Measurements from ENCODE around the gene CEMIP.

CEMIP gene

DNA sequence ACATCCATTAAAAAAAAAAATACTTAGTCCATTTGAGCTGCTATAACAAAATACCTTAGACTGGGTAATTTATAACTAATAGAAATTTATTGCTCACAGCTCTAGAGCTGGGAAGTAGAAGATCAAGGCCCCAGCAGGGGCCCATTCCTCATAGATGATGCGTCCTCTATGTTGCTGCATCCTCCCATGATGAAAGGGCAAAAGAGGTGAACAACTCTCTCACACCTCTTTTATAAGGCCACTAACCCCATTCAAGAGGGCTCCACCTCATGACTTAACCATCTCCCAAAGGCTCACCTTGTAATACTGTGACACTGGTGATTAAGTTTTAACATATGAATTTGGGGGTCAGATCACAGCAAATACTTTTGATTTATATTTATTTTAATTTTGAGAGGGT, 218.5 kb downstream of the CEMIP start:
- DNase-seq (ENCODE audit: extremely low spot score): no peak
- TF ChIP-seq, protein P1, sequence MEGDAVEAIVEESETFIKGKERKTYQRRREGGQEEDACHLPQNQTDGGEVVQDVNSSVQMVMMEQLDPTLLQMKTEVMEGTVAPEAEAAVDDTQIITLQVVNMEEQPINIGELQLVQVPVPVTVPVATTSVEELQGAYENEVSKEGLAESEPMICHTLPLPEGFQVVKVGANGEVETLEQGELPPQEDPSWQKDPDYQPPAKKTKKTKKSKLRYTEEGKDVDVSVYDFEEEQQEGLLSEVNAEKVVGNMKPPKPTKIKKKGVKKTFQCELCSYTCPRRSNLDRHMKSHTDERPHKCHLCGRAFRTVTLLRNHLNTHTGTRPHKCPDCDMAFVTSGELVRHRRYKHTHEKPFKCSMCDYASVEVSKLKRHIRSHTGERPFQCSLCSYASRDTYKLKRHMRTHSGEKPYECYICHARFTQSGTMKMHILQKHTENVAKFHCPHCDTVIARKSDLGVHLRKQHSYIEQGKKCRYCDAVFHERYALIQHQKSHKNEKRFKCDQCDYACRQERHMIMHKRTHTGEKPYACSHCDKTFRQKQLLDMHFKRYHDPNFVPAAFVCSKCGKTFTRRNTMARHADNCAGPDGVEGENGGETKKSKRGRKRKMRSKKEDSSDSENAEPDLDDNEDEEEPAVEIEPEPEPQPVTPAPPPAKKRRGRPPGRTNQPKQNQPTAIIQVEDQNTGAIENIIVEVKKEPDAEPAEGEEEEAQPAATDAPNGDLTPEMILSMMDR (IDR thresholded peaks at IDR 0.05; ENCODE audit: control extremely low read depth, extremely low read depth, low read depth, missing control alignments): no peak
- POLR2A ChIA-PET: interaction anchor here (0.5 kb wide), 1 partner anchor 289 kb away, joined by 6 read pairs; no protein-coding TSS in a partner anchor
- CTCF ChIA-PET: interaction anchor here (1.0 to 2.8 kb wide), 3 partner anchors 26 to 269 kb away, joined by 3 to 22 read pairs (median 5); no protein-coding TSS in a partner anchor

GRCh38 chr15:80998251-80998650, 219.1 kb downstream of the CEMIP start:
- POLR2A ChIA-PET: interaction anchor here (0.6 kb wide), 1 partner anchor 191 kb away, joined by 4 read pairs; no protein-coding TSS in a partner anchor

DNA sequence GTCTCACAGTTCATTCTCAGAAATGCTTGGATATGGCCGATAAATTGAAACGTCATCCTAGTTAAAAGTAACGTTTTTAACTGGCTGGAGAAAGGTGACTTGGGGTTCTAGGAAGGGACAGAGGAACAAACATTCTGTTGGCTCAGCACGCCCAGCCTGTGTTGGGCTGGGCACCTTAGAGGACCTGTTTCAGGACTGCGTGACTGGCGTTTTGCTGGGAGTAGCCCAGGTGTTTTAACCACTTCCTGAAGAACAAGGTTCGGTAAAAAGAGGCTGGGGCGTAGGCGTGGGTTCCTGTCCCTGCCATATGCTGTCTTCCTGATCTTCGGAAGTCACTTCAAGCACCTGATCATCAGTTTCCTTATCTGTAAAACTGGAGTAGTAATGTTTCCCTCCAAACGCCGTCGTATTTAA, 220.5 kb downstream of the CEMIP start:
- CTCF ChIA-PET: interaction anchor here (1.3 to 2.3 kb wide), 4 partner anchors 10 to 29 kb away, joined by 3 to 9 read pairs (median 4); no protein-coding TSS in a partner anchor
- TF ChIP-seq, protein P1 (IDR thresholded peaks at IDR 0.05; ENCODE audit: control extremely low read depth, extremely low read depth, low read depth, missing control alignments): no peak
- POLR2A ChIA-PET: no interaction called here
- peak; percentile 31 for DNase-seq (ENCODE audit: extremely low spot score)

More at GRCh38 chr15:80998251-80998650, 219.1 kb downstream of the CEMIP start:
- TF ChIP-seq, protein P1 (IDR thresholded peaks at IDR 0.05; ENCODE audit: control extremely low read depth, extremely low read depth, low read depth, missing control alignments): no peak
- CTCF ChIA-PET: interaction anchor here (1.0 to 2.8 kb wide), 7 partner anchors 11 to 277 kb away, joined by 3 to 22 read pairs (median 4); no protein-coding TSS in a partner anchor
- no peak for DNase-seq (ENCODE audit: extremely low spot score)

DNA sequence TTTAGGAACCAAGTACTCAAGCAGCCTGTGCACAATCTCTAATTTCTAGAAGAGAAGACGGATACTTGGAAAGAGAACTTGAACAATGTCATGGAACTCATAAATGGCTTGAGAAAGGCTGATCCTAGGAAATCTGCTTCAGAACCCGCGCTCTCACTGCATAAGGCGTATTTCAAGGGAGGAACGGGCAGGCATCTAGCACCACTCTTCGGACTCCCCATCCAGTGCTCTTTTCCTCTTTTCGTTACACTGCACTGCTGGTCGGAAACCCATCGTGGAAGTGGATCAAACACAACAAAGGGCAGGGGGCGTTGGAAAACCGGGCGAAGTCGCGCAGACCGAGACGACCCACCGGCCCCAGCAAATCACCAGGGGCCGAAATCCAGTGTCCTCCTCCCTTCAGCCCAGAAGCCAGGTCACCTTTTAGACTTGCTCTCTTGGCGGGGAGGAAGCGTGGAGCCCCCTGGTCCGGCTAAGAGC, 221.0 kb downstream of the CEMIP start:
- POLR2A ChIA-PET: interaction anchor here (0.6 to 0.7 kb wide), 3 partner anchors 38 to 1147 kb away, joined by 3 to 4 read pairs (median 3); no protein-coding TSS in a partner anchor
- CTCF ChIA-PET: interaction anchor here (1.2 to 2.3 kb wide), 5 partner anchors 9 to 266 kb away, joined by 3 to 9 read pairs (median 4); no protein-coding TSS in a partner anchor
- no peak for DNase-seq (ENCODE audit: extremely low spot score)
- TF ChIP-seq, protein P1 (IDR thresholded peaks at IDR 0.05; ENCODE audit: control extremely low read depth, extremely low read depth, low read depth, missing control alignments): no peak

- TF ChIP-seq, protein P1 (IDR thresholded peaks at IDR 0.05; ENCODE audit: control extremely low read depth, extremely low read depth, low read depth, missing control alignments): no peak
- peak; percentile 88 for DNase-seq (ENCODE audit: extremely low spot score)
- ChIA-PET POLR2A (interaction anchor here (0.6 to 0.7 kb wide), 3 partner anchors 38 to 1147 kb away, joined by 3 to 4 read pairs (median 3); no protein-coding TSS in a partner anchor), CTCF (interaction anchor here (1.2 to 2.3 kb wide), 4 partner anchors 9 to 266 kb away, joined by 3 to 9 read pairs (median 4); no protein-coding TSS in a partner anchor)
Measured at GRCh38 chr15:81000624-81001151, 221.5 kb downstream of the CEMIP start, which contains the start of gene TLNRD1. Gene TLNRD1 (plus strand): TSS chr15:81000923. CDS start chr15:81002272, 1,349 bp downstream.

Data from GM10248 (cell line).